Measurements from ENCODE around the gene NFILZ.

- TF ChIP-seq SUZ12 (IDR thresholded peaks at IDR 0.05; ENCODE audit: extremely low read depth, insufficient read depth, insufficient read length) (no peak), ZNF274 (IDR thresholded peaks at IDR 0.05; ENCODE audit: low read depth, low read length) (no peak)
Observed at GRCh38 chr19:8589177-8589714, 41.2 kb upstream of the NFILZ start.

All from NT2/D1 (cell line).